HG03469 (cell line): ENCODE data around the gene LSP1.
"Not testable (repeated sequence)": the region's sequence is repeated elsewhere in the genome, so short reads cannot be mapped to it uniquely, and the experiment has no call there.

ENCODE experiments used
- ATAC-seq: cut with Tn5 transposase; IDR thresholded peaks from one replicate; pipeline ENCODE4 v1.9.1; 2021; ENCODE audit warnings: mild to moderate bottlenecking, moderate library complexity, moderate number of reproducible peaks; ENCODE audit not compliant: unreplicated experiment

Gene LSP1

GRCh38 chr11:1875093-1875850 is 22.4 kb downstream of the LSP1 start:
- no peak for ATAC-seq

- not testable (repeated sequence) for ATAC-seq
These were observed 23.0 kb downstream of the LSP1 start for GRCh38 chr11:1875851-1876301.

GRCh38 chr11:1876361-1877063 is 23.6 kb downstream of the LSP1 start:
- no peak for ATAC-seq

- no peak for ATAC-seq
These were observed 24.6 kb downstream of the LSP1 start for GRCh38 chr11:1877211-1878136.

GRCh38 chr11:1878137-1879031 is 25.5 kb downstream of the LSP1 start:
- no peak for ATAC-seq

- ATAC-seq = no peak
These were observed 26.6 kb downstream of the LSP1 start for GRCh38 chr11:1879342-1879940.

- ATAC-seq = no peak
These were observed 27.2 kb downstream of the LSP1 start for GRCh38 chr11:1879941-1880720.

- ATAC-seq = no peak
These were observed 28.0 kb downstream of the LSP1 start for GRCh38 chr11:1880746-1881441.

- no peak for ATAC-seq
These were observed 28.8 kb downstream of the LSP1 start for GRCh38 chr11:1881442-1882264.

- ATAC-seq = no peak
These were observed 29.7 kb downstream of the LSP1 start for GRCh38 chr11:1882265-1883238.

GRCh38 chr11:1883346-1884302 is 30.7 kb downstream of the LSP1 start:
- ATAC-seq = no peak

GRCh38 chr11:1884303-1884700 is 31.4 kb downstream of the LSP1 start:
- no peak for ATAC-seq

- not testable (repeated sequence) for ATAC-seq
These were observed 33.7 kb downstream of the LSP1 start for GRCh38 chr11:1886551-1886950.

- no peak for ATAC-seq
These were observed 34.8 kb downstream of the LSP1 start for GRCh38 chr11:1887451-1888346.
